ENCODE data around the gene AFDN.

DNA sequence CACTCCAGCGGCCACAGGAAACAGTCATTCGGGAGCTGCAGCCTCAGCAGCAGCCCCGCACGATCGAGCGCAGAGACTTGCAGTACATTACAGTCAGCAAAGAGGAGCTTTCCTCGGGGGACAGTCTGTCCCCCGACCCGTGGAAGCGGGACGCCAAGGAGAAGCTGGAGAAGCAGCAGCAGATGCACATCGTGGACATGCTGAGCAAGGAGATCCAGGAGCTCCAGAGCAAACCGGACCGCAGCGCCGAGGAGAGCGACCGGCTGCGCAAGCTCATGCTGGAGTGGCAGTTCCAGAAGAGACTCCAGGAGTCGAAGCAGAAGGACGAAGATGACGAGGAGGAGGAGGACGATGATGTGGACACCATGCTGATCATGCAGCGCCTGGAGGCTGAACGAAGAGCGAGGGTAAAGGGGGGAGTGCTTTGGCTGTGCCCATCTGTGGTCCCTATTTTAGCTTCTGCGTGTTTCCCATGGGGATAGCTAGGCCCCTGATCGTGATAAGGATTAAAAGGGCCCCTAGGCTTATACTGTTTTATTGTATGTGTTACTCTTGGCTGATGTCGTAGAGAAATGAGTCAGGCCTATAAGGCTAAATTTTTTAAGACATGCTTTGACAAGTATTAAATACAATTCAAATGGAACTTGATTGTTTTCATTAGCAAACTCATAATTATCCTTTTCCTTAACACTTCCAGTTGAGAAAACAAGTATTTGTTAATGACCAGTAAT lies 125.2 kb downstream of the AFDN start:
- no peak for TF ChIP-seq GATA2 (CRISPR knock-in tag; IDR thresholded peaks at IDR 0.05)
- TF ChIP-seq, protein P1, sequence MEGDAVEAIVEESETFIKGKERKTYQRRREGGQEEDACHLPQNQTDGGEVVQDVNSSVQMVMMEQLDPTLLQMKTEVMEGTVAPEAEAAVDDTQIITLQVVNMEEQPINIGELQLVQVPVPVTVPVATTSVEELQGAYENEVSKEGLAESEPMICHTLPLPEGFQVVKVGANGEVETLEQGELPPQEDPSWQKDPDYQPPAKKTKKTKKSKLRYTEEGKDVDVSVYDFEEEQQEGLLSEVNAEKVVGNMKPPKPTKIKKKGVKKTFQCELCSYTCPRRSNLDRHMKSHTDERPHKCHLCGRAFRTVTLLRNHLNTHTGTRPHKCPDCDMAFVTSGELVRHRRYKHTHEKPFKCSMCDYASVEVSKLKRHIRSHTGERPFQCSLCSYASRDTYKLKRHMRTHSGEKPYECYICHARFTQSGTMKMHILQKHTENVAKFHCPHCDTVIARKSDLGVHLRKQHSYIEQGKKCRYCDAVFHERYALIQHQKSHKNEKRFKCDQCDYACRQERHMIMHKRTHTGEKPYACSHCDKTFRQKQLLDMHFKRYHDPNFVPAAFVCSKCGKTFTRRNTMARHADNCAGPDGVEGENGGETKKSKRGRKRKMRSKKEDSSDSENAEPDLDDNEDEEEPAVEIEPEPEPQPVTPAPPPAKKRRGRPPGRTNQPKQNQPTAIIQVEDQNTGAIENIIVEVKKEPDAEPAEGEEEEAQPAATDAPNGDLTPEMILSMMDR (IDR thresholded peaks at IDR 0.05), result no peak
- TF ChIP-seq GABPA (IDR thresholded peaks at IDR 0.05; ENCODE audit: low read depth), result no peak
- no peak for TF ChIP-seq YY1 (IDR thresholded peaks at IDR 0.05; ENCODE audit: low read depth)
- TF ChIP-seq MXI1 (IDR thresholded peaks at IDR 0.05; ENCODE audit: low read depth, low read length), result no peak
- no peak for TF ChIP-seq JUND (IDR thresholded peaks at IDR 0.05)
